HG03095 (cell line): ENCODE data around the gene SLC10A6.
A peak's percentile ranks its signal among the peaks of the same experiment; 100 is the strongest.
"Not testable (repeated sequence)": the region's sequence is repeated elsewhere in the genome, so short reads cannot be mapped to it uniquely, and the experiment has no call there.

Source experiments
- ATAC-seq: cut with Tn5 transposase; IDR thresholded peaks from one replicate; pipeline ENCODE4 v1.9.1; 2021; ENCODE audit warnings: moderate library complexity; ENCODE audit not compliant: unreplicated experiment

The SLC10A6 gene, protein sequence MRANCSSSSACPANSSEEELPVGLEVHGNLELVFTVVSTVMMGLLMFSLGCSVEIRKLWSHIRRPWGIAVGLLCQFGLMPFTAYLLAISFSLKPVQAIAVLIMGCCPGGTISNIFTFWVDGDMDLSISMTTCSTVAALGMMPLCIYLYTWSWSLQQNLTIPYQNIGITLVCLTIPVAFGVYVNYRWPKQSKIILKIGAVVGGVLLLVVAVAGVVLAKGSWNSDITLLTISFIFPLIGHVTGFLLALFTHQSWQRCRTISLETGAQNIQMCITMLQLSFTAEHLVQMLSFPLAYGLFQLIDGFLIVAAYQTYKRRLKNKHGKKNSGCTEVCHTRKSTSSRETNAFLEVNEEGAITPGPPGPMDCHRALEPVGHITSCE

DNA sequence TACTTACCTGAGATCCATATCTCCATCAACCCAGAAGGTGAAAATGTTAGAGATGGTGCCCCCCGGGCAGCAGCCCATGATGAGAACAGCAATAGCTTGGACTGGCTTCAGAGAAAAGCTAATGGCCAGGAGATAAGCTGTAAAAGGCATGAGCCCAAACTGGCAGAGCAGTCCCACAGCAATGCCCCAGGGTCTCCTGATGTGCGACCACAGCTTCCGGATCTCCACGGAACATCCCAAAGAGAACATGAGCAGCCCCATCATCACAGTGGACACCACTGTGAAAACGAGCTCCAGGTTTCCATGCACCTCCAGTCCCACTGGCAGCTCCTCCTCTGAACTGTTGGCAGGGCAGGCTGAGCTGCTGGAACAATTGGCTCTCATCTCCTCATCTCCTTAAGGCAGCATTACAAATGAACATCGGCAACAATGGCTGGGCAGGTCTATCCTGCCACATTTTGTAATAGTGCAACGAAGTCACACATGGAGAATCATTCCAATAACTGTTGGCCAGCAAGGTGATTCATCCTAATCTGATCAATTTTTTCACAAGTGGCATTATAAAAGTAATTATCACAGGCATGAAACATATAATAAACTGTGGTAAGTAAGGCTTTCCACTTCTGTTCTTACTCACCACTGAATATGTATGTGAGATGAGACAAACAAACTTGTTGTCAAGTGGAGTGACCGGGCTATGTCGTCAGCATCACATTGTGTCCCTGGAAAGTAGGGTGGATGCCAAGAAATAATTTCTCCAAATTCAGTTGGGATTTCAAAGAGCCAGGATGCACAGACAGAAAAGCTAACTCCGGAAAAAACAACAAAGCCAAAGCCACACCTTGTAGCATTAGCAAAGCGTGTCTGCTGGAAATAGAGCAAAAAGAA lies at the start of gene SLC10A6:
SLC10A6 (minus strand) TSS at position 653 of the 888 bp plus-strand sequence; CDS start at position 384, 269 bp downstream.
- no peak for ATAC-seq

DNA sequence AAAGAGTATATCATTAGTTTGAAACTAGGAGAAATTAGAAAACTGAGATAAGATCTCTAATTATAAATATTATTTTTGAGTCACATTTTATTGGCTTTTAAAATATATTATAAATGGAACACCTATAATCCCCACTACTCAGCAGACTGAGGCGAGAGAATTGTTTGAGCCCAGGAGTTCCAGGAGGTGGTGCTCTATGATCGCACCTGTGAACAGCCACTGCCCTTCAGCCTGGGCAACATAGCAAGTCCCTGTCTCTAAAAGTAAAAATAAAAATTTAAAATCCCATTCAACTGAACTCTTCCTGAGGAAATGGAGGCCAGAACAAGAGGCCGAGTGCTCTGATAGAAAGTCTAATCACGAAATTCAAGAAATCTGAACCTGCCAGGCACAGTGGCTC lies 49.4 kb upstream of the SLC10A6 start:
- no peak for ATAC-seq

DNA sequence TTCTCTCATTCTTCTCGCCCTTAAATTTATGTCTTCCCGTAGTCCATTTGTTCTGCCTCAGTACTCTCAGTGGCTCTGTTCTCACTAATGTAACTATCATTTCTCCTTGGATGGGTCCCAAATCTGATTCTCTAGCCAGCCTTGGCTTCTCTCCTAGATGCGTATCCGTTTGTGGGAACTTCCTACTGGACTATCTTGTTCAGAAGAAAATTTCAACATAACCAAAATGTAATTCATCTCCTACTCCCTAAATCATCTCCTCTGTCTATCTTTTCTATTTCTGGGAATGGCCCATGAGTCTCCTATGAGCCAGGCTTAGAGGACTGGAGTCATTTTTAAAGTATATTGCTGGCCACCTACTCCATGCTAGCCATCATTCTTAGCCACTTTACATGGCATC lies 47.4 kb upstream of the SLC10A6 start:
- ATAC-seq, result no peak

DNA sequence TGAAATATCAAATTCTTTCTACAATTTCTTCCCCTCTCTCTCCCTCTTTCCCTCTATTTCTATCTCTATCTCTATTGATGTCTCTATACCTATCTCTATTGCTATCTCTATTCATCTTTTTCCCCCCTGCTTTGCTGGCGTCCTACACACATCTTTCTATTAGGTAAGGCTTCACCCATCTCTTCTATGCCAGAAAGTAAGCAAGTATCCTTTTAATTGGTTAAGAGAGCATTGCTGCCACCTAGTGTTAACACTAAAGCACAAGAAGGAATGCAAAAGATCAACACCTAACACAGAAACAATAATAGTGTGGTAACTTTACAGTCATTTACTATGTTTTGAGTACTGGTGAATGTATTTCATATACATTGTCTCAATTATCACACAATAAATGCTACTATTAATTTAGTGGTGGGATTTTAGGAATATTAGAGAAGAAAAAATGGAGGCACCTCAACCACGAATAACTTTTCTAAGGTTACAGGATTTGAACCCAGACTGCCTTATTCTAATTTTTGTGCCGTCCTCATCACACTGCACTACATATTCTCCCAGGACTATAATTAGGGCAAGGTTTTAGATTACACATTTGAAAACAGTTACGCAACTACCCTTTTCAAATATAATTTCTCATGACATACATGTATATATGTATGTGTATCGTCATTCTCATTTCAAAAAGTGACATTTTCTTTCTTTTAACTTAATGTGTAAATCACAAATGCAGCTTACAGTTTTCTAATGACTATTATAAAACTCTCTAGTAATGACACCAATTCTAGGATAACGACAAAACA lies 46.7 kb upstream of the SLC10A6 start:
- no peak for ATAC-seq

DNA sequence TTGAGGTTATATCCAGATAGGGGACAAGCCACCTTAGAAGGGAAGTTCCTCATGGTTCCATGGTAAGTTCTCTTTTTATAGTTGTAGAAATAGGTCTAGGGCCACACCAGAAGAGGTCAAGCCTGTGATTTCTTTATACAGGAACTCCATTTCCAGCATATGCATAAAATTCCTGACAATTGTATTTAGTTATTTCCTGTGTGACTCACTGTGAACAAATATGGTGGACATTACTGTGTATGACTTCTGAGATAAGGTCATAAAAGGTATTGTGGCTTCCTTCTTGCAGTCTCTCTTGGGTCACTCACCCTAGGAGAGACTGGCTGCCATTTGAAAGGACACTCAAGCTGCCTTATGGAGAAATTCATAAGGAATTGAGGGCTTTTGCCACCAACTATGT lies 45.3 kb upstream of the SLC10A6 start:
- ATAC-seq, result no peak

DNA sequence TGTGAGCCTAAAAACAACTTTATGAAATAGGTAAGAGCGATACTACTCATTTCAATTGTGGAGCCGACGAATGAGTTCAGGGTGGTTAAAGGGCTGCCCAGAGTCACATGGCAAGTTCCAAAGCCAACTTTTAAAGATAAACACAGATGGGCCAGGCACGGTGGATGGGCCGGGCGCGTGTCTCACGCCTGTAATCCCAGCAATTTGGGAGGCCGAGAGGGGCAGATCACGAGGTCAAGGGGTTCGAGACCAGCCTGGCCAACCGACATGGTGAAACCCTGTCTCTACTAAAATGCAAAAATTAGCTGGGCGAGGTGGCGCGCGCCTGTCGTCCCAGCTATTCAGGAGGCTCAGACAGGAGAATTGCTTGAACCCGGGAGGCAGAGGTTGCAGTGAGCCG lies 44.0 kb upstream of the SLC10A6 start:
- ATAC-seq, result no peak

DNA sequence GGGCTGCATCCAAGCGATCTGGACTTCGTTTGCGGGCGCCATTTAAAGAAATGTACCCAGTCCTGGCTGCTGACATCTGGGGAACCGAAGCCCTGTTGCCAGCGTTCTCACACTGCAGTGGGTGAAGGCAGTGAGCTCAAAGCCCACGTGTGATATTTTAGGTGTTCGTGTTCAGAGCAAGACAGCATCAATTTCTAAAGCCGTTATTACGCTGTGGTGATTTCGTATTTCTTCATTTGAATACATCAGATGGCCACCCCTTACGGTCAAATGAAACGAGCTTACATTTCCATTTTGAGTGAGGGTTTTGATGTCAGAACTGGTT lies 43.4 kb upstream of the SLC10A6 start:
- no peak for ATAC-seq

DNA sequence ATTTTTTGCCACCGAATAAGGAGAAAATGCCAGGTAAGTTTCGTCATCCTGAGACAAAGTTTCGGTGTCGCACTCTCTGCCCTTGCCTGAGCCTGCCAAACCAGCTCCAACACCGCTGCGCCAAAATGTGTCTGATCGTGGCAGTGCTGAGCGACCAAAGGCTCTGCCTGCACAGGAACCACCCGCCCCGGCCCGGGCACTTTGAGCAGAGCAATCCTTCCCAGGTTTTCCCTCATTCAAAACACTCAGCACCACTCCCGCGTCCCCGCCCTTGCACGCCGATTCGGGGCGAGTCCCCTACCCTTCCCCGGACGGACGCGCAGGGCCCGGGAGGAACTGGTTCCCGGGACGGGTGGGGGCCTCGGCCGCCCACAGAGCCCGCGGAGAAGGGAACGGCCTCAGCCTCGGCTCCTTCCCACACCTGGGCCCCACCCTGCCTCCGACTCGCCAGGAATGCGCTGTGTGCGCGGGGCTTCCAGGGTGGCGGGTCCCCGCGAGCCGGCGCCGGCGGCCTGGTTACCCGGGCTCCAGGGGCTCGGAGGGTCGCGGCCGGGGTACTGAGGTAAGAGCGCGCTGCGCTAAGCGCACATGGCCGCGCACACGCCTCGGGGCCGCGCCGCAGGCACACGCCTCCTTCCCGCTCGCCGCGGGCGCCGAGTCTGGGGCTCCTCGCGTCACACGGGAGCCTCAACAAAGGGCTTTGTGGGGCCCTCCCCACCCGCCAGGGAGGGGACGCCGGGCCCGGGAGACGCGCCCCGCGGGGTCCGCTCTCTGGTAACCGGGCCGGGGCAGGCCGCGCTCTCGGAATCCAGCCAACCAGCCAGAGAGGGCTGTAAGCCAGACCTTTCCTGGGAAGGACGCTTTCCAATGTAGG lies 42.8 kb upstream of the SLC10A6 start, which contains the start of gene C4orf36:
C4orf36 (minus strand) TSS at position 661 of the 874 bp plus-strand sequence. CDS start 902 bp downstream, outside the sequence.
- peak; percentile 51 for ATAC-seq

DNA sequence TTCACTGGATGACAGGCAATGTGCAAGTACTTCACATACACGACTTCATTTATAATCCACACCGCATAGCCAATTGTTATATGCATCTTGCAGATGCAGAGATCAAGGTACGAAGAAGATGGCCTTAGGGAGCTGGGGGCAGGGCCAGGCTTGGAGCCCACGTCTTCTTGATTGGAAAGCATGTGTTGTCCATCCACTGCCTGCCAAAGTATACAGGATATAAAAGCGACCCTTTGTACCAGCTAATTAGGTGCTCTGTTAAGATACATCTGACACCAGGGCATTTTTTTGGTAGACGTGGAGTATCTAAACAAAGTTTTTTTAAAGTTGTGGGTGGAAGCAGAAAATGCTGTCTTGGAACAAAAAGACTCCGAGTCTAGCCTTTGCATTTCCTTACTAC lies 41.6 kb upstream of the SLC10A6 start:
- ATAC-seq, result no peak

DNA sequence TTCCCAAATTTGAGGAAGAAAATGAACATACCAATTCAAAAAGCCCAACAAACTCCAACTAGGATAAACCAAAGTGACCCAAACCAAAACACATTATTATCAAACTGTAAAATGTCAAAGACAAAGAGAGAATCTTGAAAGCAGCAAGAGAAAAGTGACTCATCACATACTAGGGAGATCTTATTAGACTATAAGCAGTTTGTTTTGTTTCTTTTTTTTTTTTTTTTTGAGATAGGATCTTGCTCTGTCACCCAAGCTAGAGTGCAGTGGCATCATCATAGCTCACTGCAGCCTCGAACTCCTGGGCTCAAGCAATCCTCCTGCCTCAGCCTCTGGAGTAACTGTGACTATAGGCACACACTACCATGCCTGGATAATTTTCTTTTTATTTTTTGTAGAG lies 30.5 kb upstream of the SLC10A6 start:
- ATAC-seq, result no peak

DNA sequence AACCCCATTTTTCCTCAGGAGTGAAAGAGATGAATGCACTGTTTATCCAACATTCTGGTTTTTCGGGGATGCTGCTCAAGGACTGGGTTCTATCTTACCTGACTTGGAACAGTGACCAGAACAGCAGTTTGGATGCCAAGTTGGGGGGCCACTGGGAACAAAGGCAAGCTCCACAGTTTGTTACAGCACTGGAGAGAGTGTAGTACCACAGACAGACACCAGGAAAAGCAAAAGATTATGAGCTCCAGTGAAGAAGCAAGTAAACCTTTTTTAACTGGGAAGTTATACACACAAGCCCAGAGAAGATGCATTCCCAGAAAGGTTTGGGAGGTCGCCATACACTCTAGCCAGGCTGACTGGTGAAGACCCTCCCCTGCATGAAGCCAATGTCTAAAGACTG lies 29.5 kb upstream of the SLC10A6 start:
- ATAC-seq, result no peak

DNA sequence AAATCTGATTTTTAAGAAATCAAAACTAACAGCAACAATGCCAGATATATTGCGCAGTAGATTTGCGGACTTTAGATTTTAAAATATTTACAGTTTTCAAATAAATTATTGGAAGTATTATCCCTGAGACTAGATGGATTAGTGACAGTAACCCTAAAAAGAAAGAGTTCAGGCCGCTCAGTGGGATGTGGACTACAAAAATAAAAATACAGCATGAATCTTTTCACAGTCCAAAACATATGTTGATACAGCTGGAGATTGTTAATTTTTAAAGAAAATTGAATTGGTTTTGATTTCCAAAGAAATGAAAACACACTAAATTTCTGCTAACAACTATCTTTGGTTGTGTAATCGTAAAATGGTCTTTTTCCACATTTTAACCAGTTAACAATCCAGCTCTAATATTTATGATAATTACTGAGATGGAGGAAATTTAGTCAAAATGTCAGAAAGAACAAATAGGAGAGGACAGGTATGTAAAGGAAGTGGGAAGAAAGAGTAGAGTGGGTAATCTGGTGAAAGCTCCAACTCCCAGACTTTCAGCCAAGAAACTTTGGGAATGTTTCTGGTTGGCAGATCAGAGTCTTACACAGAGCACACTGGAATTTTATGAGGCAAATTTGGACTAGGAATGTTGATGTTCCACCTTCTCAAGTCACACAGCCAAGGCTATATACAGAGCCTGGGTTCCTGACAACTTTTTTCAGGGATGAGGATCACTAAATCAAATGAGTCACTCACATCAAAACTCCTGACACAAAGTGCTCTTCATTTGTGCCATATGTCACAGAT lies 27.9 kb upstream of the SLC10A6 start:
- no peak for ATAC-seq

DNA sequence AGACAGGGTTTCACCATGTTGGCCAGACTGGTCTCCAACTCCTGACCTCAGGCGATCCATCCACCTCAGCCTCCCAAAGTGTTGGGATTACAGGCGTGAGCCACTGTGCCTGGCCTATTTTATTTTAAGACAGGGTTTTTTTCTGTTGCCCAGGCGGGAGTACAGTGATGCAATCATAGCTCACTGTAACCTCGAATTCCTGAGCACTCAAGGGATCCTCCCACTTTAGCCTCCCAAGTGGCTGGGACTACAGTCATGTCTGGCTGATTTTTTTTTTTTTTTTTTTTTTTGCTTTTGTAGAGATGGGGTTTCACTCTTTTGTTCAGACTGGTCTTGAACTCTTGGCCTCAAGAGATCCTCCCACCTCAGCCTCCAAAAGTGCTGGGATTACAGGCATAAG lies 26.3 kb upstream of the SLC10A6 start:
- not testable (repeated sequence) for ATAC-seq

DNA sequence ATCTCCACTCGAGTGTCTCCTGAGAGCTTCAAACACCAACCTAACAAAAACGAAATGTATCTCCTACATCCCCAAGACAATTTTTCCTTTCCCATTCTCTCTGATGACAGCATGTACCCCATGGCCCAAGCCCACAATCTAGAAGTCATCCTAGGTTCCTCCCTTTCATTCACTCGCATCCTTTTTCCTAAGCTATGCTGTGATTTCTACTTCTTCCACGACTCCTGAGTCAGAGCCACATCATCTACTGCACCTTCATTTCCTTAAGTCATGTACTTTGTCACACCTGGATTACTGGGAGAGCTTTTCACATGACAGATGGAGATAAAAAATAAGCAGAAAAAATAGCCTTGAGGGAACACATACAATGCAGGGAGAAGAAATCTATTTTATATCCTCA lies 23.0 kb upstream of the SLC10A6 start:
- ATAC-seq, result no peak

DNA sequence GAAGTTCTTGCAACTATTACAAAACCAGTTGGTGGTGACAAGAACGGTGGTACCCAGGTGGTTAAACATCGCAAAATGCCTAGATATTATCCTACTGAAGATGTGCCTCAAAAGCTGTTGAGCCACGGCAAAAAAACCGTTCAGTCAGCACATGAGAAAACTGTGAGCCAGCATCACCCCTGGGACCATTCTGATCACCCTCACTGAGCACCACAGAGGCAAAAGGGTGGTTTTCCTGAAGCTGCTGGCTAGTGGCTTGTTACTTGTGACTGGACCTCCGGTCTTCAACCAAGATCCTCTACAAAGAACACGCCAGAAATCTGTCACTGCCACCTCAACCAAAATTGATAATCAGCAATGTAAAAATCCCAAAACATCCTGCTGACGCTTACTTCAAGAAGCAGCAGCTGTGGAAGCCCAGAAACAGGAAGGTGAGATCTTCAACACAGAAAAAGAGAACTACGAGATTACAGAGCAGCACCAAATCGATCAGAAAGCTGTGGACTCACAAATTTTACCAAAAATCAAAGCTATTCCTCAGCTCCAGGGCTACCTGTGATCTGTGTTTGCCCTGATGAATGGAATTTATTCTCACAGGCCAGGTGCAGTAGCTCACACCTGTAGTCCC lies 21.4 kb upstream of the SLC10A6 start:
- ATAC-seq, result no peak

DNA sequence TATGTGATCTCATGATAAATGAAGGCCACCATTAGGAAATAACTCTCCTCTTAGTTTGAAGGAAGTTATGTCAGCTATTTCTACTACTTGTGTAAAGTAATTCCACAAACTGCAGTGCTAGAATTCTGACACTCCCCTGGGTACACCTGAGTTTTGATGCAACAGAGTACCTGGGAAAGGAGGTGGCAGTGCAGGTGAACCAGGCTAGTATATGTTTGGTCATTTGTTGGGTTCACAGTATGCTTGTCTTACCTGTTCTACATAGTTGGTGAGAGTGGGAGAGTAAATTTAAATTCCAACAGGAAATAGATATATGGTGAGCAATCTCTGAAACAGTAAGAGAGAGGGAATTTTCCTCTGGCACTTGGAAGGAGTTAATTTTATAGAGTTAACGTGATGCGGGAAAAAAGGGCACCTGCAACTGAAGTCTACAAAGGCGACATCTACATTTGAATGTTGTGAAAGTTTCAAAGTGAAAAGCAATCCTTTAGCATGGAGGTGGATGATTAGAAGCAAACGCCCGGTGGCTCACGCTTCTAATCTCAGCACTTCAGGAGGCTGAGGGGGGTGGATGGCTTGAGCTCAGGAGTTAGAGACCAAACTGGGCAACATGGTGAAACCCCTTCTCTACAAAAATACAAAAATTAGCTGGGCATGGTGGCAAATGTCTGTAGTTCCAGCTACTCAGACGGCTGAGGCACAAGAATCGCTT lies 8.3 kb upstream of the SLC10A6 start:
- ATAC-seq, result no peak

DNA sequence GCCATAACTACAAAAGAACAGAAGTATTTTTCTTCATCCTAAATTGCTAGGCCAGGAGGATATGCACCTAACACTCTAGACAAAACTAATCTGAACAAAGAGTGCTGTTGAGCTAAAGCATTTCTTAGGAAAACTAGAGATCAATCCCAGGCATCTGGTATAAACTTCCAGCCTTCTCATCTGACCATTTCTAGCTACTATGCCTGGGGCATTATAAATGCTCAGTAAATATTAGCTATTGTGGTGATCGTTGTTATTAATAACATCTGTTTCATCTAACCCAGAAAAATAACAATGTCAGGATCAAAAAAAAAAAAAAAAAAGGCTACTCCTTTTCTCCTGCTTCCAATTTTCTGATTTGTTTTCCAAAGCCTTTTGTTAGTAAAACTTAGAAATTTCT lies 7.7 kb upstream of the SLC10A6 start:
- ATAC-seq, result no peak

DNA sequence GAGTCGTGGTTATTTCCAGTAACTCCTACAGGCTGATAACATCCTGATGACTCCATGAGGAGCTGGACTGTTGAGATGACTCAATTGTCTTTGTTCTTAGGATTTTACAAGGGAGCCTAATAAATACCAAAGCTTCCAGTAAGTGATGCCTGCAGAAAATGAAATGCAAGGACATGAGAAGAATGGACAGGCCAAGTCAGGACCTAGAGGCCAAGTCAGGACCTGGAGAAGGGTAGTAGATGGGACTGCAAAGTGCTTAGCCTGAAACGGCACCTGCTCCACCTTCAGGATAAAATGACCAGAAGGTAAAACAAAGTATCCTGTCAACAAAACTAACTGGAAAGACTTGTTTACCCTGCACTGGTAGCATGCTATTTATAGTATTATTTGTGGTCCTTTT lies 6.4 kb upstream of the SLC10A6 start:
- ATAC-seq, result no peak
